ENCODE data around the gene MRTFA.
"Not testable (repeated sequence)": the region's sequence is repeated elsewhere in the genome, so short reads cannot be mapped to it uniquely, and the experiment has no call there.

Gene MRTFA

GRCh38 chr22:40636380-40637182, at the start of gene MRTFA:
Gene MRTFA (minus strand): TSS chr22:40636719.
- DNase-seq = peak; percentile 92

- no peak for DNase-seq
These were observed 48.9 kb upstream of the MRTFA start for GRCh38 chr22:40685406-40685805.

- no peak for DNase-seq
These were observed 48.2 kb upstream of the MRTFA start for GRCh38 chr22:40684728-40685127.

GRCh38 chr22:40681451-40681850, 44.9 kb upstream of the MRTFA start:
- no peak for DNase-seq

- DNase-seq = no peak
These were observed 44.3 kb upstream of the MRTFA start for GRCh38 chr22:40680819-40681183.

DNA sequence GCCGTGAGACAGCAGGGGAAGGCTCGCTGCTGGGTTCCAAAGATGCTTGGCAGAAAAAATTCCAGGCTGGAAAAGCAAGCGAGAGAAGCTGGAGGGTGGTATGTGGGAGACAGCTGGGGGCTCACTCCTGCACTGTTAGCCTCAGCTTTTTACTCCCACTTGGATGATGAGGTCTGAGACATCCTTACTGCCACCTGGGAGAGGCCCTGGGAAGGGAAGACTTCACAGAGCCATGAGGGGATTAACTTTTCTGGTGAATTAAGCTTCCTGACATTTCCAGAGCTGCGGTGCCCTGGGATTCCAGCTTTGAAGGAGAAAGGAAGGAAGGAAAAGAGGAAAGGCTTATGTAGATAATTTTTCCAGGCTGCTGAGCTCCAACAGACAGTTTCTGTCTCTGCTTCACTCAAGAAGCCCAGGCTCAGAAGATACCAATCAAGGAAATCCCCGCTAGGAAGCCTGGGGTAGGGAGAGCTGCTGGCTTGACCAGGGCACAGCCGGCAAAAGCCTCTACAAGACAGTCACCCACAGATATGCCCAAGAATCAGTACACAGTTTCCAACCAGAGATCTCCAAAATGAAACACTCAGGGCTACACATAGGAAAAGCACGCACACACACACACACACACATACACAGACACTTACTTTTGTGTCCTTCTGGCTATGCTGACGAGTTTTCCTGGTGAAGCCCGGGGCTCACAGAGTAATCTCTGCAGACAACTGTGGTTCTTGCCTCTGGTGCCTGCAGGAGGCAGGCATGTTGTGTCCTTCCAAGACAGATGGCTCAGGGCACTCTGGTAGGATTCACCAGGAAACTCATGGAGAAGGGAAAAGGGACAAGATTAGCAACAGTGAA, 43.7 kb upstream of the MRTFA start:
- no peak for DNase-seq

DNA sequence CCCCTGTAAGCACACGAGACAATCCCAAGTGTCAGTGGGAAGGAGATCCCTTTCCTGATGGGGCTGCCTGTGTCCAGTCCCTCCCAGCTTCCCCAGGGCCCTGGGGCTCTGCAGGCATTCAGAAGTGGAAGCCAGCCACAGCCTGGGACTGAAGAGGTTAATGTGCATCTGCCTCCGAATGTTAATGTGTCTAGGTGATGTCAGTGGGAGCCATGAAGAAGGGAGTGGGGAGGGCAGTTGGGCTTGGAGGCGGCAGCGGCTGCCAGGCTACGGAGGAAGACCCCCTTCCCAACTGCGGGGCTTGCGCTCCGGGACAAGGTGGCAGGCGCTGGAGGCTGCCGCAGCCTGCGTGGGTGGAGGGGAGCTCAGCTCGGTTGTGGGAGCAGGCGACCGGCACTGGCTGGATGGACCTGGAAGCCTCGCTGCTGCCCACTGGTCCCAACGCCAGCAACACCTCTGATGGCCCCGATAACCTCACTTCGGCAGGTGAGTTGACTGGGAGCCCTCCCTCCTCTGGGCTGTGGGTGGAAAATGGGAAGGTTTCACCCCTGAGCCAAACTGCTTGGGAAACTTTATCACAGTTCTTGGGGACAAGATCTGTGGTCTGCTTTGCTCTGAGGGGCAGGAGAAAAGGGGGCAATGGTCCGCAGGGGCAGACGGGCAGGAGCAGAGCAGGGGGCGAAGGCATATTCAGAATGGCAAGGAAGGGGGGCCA, 42.9 kb upstream of the MRTFA start, which contains the start of gene MCHR1:
Gene MCHR1 (plus strand): TSS at position 236 of the 715 bp plus-strand sequence. CDS start 169 bp downstream, at position 405.
- no peak for DNase-seq

GRCh38 chr22:40678493-40679248, 42.2 kb upstream of the MRTFA start:
- no peak for DNase-seq

GRCh38 chr22:40676644-40677043, 40.1 kb upstream of the MRTFA start:
- DNase-seq = no peak

DNA sequence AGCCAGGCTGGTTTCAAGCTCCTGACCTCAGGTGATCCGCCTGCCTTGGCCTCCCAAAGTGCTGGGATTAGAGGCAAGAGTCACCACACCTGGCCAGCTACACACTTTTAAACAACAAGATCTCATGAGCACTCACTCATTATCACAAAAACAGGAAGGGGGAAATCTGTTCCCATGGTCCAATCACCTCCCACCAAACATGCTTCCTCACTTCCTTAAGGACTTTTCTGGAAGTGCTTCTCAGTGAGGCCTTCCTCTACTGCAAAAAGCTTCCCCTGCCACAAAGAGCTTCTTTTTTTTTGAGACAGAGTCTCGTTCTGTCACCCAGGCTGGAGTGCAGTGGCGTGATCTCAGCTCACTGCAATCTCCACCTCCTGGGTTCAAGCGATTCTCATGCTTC, 39.6 kb upstream of the MRTFA start:
- not testable (repeated sequence) for DNase-seq

DNA sequence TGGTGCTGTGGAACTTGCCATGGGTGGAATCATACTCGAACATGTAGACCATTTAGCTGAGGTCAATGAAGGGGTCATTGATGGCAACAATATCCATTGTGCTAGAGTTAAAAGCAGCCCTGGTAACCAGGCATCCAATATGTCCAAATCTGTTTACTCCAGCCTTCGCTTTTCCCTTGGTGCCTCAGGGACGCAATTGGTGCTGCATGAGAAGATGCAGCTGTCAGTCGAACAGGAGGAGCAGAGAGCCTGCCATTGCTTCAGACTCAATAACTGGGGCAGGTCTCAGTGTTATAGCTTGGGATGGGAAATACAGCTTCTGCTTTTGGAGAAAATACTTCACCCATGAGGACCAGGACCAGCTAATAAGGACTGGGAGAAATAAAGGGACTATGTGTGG, 37.8 kb upstream of the MRTFA start:
- no peak for DNase-seq

- DNase-seq = no peak
These were observed 36.5 kb upstream of the MRTFA start for GRCh38 chr22:40673017-40673416.

GRCh38 chr22:40671796-40672360, 35.4 kb upstream of the MRTFA start:
- no peak for DNase-seq

DNA sequence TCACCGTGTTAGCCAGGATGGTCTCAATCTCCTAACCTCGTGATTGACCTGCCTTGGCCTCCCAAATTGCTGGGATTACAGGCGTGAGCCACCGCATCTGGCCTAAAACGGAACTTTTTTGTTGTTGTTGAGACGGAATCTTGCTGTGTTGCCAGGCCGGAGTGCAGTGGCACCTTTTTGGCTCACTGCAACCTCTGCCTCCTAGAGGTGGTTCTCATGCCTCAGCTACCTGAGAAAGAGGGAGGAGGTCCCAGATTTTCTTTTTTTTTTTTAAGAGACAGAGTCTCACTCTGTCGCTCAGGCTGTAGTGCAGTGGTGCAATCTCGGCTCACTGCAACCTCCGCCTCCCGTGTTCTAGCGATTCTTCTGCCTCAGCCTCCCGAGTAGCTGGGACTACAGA, 34.9 kb upstream of the MRTFA start:
- DNase-seq = no peak

DNA sequence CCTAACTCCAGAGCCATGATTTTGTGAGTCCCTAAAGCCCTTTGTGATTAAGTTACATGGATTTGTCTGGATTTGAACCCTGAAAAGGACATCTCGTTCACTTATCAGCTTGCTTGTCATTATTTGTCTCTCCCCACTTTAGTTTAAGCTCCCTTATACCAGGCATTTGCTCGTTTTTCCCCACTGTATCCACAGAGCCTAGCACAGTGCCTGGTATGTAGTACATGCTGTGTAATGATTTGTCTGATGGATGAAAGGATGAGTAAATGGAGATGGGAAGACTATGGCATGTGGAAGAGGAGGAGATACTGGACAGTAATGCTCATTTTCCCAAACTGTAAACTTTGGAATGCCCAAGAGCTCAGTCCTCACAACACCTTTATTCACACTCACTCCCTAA, 33.5 kb upstream of the MRTFA start:
- no peak for DNase-seq

DNA sequence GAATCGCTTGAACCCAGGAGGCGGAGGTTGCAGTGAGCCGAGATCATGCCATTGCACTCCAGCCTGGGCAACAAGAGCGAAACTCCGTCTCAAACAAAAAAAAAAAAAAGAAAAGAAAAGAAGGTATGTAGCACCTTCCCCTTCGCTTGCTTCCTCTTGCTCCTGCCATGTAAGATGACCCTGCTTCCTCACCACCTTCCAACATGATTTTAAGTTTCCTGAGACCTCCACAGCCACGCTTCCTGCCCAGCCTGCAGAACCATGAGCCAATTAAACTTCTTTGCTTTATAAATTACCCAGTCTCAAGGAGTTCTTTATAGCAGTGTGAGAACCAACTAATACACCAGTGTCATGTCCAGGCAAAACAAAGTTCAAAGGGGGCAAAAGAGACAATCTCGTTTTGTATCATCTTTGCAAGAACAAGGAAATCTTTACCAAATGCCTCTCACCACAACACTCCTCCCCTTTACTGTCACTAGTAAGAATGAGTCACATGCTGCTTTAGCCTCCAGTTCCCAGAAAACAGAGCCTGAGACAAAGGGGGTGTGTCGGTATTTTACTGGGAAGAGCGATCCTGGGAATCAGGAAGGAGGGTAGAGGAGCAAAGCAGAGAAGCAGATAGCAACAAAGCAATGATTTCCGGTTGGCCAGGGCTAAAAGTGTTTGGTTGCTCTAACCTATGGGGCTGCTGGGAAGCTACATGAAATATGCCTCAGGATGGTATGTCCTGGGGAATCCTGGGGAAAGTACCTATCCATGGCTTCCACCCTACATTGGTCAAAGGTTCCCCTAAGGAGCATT, 32.3 kb upstream of the MRTFA start:
- DNase-seq = no peak

- DNase-seq = no peak
These were observed 29.8 kb upstream of the MRTFA start for GRCh38 chr22:40666151-40666848.

GRCh38 chr22:40665312-40665711, 28.8 kb upstream of the MRTFA start:
- DNase-seq = no peak

GRCh38 chr22:40661671-40662070, 25.2 kb upstream of the MRTFA start:
- DNase-seq = no peak

GRCh38 chr22:40660730-40661129, 24.2 kb upstream of the MRTFA start:
- no peak for DNase-seq

- DNase-seq = no peak
These were observed 22.6 kb upstream of the MRTFA start for GRCh38 chr22:40659166-40659565.
